Non-pigmented ciliary epithelial cell (primary cell): ENCODE measurements around the gene RBFA.
"Not testable (repeated sequence)": the region's sequence is repeated elsewhere in the genome, so short reads cannot be mapped to it uniquely, and the experiment has no call there.

Experiments
- DNase-seq: peaks from one replicate; pipeline ENCODE4 v3.0.0-alpha.2; 2010; ENCODE audit warnings: low read depth

The RBFA gene, protein sequence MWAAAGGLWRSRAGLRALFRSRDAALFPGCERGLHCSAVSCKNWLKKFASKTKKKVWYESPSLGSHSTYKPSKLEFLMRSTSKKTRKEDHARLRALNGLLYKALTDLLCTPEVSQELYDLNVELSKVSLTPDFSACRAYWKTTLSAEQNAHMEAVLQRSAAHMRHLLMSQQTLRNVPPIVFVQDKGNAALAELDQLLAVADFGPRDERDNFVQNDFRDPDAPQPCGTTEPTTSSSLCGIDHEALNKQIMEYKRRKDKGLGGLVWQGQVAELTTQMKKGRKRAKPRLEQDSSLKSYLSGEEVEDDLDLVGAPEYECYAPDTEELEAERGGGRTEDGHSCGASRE

DNA sequence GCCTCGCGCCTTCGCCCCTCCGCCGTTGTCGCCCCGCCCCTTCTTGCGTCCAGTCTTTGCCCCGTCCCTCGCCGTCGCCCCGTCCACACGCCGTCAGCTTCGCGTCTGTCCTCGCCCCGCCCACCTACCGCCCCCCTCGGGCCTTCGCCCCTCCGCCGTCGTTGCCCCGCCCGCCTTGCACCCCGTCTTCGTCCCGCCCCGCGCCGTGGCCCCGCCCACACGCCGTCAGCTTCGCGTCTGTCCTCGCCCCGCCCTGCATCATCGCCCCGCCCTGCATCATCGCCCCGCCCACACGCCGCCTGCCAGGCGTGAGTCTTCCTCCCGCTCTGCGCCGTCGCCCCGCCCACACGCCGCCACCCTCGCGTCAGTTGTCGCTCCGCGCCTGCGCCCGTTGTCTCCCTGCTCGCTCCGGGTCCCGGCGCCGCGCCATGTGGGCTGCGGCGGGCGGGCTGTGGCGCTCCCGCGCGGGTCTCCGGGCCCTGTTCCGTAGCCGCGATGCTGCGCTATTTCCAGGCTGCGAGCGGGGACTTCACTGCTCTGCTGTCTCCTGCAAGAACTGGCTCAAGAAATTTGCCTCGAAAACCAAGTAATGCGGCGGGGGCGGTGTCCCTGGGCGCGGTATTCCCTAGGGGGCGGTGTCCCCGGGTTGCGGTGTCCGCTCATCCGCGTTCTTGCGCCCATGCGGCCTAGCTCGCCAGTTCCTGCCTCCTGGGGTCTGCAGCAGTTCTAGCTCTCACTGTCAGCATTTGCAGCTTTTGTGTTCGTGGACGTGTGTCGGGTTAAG lies at the start of gene RBFA:
TSS of gene RBFA (plus strand) at position 367 of the 784 bp plus-strand sequence. CDS start at position 429, 62 bp downstream.
- peak; percentile 90 for DNase-seq

DNA sequence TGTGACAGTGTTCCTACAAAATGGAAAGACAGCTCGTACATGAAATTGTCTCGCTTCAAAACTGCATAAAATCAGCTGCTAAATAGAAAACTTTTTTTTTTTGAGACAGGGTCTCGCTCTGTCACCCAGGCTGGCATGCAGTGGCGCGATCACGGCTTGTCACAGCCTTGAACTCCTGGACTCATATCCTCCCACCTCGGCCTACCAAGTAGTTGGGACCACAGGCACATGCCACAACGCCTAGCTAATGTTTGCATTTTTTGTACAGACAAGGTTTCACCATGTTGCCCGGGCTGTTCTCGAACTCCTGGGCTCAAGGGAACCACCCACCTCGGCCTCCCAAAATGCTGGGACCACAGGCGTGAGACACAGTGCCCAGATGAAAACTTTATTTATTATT lies 49.1 kb upstream of the RBFA start:
- DNase-seq, result no peak

DNA sequence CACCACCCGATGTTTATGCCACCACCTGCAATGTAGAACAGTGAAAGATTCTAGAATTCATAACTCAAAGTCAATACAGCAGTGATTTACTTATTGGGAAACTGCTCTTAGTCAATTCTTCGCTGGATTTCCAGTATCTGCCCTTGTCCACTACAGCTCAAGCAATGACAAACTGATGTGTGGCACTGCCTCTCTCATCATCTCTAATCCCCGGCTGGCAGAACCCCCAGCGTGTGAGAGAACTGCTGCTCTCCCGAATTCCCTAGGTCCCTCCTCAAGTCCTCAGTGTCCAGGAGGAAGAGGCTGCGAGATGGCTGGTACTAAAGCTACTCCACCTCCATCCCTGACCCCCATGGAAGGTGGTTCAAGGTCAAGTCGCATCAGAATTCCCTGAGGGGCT lies 47.5 kb upstream of the RBFA start:
- DNase-seq, result no peak

DNA sequence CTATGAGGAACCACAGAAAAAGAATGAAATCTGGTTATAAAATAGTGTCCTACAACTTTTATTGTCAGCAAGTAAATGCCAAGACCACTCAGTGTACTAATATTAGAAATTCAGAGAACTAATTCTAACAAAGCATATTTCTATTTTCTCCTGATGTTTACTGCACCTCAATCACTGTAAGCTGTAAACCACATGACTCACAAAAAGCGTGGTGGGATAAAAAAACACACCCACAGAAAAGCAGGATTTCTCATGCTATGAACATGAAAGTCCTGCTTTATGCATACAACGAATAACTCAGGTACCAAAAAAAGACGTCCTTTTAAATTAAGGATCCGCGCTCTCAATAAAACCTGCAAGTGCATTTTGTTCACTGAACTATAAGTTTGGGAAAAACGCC lies 46.7 kb upstream of the RBFA start:
- no peak for DNase-seq

DNA sequence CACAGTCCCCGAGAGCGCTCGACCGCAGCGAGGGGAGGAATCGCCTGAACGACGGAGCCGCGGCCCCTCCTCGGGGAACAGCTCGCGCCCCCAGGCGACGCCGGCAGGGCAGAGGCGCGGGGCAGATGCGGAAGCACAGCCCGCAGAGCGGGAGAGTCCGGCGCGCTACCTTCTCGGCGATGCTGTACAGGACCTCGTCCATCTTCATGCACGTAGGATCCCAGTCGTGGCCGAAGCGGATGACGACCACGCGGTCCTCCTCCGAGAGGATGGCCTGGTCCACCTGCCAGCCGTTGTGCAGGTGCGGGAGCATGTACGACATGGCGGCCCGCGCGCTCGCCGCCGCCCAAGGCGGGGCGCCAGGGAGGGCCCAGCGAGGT lies 46.2 kb upstream of the RBFA start:
- DNase-seq, result no peak

DNA sequence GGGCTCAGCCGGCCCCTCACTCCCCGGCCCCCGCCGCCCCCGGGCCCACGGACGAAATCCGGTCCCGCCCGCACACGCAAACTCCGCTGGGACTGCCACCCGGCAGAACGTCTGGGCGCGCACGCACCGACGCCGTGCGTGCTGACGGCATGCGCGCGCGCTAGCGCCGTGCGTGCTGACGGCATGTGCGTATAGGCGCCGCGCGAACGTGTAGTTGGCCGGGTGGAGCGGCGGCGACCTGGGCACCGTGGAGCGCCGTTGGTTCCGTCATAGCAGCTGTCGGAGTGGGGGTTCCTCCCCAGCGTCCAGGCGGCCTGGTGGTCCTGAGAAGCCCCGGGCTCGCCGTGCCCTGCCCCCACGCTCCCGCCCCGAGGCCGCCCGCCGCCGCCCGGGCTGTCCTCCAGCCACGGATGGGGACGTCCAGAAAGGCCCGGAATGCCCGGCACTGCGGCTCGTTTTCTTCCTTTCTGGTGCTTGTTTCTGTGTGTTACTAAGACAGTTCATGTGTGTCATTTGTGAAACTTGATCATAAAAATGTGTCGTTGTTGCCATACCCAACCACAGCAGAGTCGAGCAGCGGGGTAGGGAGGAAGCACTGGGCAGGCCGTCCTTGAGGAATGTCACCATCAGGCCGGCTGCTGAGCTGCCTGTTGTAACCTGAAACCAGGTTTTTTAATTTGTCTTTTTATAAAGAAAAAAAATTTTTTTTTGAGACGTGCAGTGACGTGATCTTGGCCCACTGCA lies 45.6 kb upstream of the RBFA start, which contains the start of gene TXNL4A:
TSS of gene TXNL4A (minus strand) at position 113 of the 744 bp plus-strand sequence. CDS start 171 bp downstream, outside the sequence.
- no peak for DNase-seq

DNA sequence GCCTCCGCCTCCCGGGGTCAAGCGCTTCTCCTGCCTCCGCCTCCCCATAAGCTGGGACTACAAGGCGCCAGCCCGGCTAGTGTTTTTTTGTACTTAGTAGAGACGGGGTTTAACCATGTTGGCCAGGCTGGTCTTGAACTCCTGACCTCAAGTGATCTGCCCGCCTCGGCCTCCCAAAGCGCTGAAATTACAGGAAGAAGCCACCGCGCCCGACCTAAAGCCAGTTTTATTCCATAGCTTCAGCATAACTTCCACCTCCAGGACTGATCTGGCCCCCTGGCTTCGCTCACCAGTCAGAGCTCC lies 45.1 kb upstream of the RBFA start:
- DNase-seq, result no peak

DNA sequence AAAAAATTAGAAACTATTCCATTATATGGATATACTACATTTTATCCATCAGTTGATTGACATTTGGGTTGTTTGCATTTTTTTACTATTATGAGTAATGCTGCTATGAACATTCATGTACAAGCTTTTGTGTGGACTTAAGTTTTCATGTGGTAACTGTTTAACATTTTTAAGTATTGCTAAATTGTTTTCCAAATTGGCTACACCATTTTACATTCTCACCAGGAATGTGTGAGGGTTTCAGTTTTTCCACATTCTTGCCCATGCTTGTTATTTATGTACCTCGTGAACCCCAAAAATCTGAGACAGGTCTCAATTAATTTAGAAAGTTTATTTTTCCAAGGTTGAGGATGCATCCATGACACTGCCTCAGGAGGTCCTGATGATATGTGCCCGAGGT lies 42.7 kb upstream of the RBFA start:
- no peak for DNase-seq

DNA sequence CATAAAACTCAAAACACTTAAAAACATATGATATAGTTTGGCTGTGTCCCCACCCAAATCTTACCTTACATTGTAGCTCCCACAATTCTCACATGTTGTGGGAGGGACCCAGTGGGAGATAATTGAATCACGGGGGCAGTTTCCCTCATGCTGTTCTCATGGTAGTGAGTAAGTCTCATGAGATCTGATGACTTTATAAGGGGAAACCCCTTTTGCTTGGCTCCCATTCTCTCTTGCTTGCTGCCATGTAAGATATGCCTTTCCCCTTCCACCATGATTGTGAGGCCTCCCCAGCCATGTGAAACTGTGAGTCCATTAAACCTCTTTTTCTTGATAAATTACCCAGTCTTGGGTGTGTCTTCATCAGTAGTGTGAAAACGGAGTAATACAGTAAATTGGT lies 34.5 kb upstream of the RBFA start:
- DNase-seq, result not testable (repeated sequence)

DNA sequence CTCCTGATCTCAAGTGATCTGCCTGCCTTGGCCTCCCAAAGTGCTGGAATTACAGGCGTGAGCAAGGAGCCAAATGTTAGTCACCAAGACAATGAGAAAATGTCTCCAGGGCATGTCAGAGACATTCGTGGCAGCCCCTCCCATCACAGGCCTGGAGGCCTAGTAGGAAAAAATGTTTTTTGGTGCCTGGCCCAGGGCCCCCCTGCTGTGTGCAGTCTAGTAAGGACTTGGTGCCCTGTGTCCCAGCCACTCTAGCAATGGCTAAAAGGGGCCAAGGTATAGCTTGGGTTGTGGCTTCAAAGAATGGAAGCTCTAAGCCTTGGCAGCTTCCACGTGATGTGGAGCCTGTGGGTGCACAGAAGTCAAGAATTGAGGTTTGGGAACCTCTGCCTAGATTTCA lies 33.4 kb upstream of the RBFA start:
- no peak for DNase-seq

DNA sequence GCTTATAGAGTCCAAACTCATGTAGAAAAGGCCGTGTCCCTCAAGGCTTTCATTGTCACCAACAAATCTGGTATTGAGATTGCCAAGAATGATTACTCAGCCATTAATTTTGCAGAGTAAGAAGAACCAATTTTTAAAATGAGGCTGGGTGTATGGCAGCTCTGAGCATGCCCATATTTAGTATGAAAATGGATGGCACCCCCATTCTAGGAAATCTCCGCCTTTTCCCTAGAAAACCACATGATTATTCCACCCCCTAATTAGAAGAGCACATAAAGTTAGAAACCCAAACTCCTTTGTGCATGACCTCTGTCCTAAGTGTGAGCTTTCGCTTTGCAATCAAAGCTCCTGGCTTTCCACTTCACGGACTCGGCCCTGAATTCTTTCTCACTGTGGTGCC lies 31.8 kb upstream of the RBFA start:
- DNase-seq, result no peak

DNA sequence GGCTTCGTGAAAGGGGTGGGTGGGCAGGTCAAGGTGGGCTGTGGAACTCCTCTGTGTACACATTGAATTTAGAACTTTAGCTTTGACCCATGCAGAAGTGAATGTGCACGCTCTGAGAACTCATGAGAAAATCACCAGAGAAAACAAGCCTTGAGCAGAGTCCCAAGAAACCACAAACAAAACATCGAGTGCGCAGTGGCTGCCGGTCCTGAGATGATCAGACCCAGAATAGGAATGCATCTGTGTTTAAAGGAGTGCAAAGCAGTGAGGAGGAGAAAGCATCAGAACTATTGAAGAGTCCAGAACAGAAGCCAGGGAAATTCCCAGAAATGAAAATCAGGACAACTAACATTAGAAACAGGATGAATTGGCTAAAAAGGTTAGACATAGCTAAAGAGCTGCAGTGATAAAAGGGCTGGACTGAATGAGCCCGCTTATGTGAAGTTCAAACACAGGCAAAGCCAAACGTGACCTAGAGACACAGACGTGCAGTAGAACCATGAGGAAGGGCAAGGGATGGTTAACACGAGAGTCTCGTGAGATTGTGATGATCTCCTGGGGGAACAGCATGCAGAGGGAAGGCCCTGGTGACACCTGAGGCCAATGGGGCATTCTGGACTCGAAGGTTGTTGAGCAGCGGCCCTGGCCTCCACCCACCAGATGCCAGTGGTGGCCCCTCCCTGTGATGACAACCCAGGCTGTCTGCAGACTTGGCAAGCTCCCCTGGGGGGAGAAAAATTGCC lies 29.5 kb upstream of the RBFA start:
- no peak for DNase-seq

DNA sequence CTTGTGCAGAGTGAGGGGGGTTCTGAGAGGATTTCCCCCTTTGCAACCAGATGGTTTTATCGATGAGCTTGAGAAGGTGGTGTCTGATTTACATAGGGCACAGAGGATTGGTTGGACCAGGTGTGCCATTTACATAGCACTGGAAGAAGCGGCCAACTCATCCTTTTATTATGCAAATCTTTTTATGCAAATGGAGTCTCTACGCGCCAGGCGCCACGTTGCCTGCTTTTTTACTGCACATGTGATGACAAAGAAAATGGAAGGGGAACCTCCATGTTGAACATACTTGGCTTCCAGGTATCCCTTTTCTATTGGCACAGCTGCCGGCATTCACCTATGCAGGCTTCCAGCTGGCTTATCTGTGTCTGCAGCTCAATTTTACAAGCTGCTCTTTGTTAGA lies 27.5 kb upstream of the RBFA start:
- no peak for DNase-seq

DNA sequence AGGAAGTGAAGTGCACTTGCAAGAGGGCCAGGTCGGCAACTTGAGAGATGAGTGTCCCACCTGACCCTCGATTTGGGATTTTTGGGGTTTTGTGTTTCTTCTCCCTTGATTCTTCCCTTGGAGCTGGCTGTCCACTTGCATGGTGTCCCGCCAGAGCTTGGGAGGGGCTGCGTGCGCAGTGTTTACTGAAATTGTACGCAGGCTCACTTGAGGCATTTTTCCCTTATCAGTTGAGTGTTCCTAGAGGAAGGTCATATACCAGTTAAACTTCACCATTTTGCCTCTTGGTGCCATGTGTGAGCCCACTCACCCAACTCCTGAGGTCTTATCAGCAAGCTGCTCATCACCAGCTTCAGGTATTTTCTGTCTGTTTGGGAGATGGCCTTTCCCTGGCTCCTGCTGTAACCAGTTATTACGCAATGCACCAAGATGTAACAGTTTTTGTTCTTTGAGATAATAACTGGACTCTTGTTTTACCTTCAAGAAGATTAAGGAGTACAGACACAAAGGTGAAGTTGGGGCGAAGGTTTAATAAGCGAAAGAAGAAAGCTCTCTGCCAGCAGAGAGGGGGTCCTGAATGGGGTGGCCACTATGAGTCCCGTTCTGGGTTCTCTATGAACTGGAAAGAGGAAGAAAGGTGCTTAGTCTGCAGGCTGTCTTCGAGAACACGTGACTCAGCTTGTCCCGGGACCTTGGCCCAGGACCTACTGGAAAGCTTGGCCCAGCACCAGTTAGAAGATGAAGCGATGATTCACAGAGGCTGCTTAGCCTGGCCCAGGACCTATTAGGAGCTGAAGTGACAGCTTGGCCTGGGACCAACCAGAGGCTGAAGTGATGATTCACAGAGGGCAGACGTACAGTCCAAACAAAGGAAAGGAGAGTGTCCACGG lies 24.3 kb upstream of the RBFA start:
- DNase-seq, result peak; percentile 81

DNA sequence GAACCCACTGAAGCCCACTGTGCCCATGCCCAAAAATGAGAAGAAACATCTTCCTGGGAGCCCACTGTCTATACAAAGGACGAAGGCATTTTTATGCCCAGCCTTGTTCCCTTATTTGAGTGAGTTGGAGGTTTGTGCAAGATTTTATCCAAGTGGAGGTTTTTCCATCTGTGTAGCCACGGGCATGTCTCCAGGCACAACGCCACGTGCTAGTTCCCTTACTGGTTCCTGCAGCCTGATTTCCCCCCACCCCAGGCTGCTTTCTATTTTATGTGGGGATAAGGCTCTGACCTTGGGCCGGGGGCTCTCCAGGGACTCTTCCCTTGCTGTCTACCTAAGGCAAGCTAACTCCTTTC lies 23.7 kb upstream of the RBFA start:
- no peak for DNase-seq

DNA sequence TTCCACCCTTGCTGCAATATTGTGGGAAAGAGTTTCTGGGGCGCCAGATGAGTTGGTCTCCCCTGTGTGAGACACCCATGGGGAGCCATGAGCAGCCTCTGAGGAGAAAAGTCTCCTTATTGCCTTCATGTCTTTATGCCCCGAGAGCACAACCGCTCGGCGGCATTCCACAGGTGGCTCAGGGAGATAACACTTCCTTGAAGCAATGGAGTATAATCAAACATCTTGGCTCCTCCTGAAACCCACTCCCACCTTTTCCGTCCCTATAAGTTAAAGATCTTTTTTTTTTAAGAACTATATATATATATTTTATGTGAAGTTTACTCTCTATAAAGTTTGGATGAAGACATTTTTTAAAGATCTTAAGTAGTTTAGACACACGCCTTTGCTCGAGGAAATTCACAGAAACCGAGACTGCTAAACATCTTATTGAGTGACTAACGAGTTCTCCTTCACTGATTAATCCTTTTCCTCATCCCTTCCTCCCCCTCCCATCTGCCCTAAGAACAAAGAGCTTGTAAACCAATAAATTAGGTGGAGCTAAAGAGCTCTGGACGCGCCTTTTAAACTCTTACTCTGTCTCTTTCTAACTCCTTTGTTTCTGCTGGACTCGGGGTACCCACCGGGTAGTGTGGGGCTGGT lies 22.6 kb upstream of the RBFA start:
- DNase-seq, result not testable (repeated sequence)

DNA sequence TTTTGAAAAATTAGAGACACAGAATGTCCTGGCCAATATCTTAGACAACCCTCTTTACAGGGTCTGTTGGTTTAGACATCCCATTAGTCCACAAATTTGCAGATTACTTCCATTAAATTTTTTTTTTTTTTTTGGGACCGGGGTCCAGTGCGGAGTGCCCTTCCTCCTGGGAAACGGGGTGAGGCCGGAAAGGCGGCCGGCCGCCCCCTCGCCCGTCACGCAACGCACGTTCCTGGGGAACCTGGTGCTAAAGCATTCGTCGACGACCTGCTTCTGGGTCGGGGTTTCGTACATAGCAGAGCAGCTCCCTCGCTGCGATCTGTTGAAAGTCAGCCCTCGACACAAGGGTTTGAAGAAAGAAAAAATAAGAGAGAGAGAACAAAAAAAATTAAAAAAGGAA lies 21.5 kb upstream of the RBFA start:
- DNase-seq, result no peak

DNA sequence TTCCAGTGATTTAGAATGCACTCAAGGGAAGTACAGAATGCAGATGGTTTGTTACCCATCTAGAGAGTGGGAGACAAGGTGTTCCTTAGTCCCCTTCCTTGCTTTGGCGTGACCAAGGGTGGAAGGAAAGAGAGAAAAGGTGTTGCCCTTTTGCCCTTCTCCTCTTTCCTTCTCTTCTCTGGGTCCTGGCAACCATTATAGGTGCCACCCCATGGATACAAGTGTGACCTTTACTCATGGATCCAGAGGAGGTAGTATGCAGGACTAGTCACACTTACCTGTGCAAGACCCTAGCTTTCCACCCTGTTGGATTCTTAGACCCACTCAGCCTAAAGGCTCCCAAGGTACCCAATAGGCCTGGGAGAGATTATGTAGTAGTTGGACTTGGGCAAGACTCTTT lies 11.6 kb upstream of the RBFA start:
- DNase-seq, result no peak

DNA sequence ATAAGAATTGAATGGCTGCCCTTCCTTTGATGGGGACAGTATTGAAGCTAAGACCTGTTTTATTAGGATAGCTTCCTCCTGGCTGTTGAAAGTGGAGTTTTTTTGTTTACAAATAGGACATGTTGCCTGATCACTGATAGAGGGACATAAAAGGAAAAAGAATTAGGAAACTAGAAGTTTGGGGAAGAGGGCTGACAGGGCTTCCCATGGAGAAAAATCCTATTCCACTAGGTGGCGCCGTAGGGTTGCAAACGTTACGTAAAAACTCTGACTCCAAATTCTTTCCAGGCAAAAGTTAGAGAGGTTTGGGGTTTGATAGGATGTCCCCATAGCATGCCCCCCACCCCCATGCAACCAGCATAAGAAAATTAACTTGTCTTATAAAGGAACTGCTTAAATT lies 11.1 kb upstream of the RBFA start:
- no peak for DNase-seq

DNA sequence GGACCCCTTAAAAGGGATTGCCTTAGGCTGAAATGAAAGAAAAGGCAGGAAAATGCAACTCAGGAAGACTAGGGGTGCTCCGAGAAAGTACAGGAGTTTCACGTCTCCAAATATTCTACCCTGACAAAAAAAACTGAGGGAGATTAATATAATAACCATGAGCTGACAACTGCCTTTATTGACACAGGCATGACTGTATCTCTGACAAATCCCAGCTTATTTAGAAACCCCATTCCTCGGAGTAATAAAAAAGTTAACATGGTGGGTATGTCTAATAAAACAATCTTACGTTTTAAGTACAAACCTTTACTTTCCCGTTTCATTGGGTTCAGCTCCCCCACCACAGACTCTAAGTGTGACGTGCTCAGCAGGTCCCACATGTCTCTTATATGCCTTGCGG lies 7.9 kb upstream of the RBFA start:
- no peak for DNase-seq

DNA sequence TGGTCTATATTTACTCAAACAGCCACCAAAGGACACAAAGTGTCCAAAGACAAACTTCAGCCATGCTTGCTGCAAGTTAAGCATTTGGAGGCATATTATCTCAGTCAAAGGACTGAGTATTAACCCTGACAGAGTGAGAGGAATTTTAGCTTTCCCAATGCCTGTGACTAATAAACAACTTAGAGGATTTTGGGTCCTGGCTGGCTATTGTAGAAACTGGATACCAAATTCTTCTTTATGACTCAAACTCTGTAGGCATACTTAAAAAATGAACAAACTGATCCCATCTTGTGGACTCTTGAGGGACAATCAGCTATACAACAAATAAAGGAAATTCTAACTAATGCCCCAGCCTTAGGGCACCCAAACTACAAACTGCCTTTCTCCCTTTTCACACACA lies 6.5 kb upstream of the RBFA start:
- DNase-seq, result not testable (repeated sequence)
